NCI-H2107 (cell line): Measurements from ENCODE around the gene ZBTB22.
"Not testable (repeated sequence)": the region's sequence is repeated elsewhere in the genome, so short reads cannot be mapped to it uniquely, and the experiment has no call there.

ENCODE experiments used
- DNase-seq: peaks from one replicate; lab custom pipeline; 2025; lab: John Stamatoyannopoulos, UW

Gene ZBTB22

DNA sequence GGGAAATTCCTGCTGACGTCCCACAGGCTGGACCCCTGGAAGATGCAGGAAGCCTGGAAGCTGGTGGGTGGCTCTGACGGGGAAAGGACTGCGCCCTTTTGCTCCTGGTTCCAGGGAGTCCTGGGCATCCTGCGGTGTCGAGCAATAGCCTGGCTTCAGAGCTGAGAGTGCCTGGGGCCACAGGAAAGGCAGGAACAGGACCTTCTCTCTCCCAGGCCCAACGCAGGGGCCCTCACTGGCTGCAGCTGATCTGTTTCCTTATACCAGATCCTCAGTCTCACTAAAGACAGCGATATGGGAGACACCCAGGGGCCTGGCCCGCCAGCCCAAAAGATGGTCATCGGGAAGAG lies 39.2 kb downstream of the ZBTB22 start:
- DNase-seq = no peak

- DNase-seq = no peak
Measured at GRCh38 chr6:33277663-33278391, 39.7 kb downstream of the ZBTB22 start.

DNA sequence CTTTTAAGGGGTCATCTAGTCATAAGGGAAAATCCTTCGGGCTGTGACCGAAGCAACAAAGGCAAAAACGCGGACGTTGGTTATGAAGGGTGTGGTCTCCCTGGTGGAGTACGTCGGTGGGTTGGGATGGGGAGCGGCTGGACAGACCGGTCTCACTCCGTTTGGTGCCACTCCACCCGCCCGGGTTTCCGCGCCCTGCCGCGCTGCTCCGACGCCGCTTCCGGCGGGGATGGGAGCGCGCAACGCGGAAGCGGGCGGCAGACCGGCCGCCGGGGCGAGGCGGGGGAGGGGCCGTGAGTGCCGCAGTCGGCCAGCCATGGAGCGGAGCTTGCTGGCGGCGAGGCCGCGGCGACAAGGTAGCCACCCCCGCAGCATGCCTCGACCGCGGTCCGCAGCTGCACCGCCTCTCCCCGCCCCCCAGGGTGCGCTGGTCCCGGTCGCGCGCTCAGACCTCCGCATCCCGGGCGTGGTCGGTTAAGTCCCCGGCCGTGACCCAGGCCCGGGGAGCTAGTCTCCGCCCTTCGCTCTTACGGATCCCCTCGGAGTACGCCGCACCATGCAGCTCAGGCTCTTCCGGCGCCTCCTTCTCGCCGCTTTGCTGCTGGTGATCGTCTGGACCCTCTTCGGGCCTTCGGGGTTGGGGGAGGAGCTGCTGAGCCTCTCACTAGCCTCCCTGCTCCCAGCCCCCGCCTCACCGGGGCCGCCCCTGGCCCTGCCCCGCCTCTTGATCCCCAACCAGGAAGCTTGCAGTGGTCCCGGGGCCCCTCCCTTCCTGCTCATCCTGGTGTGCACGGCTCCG lies 40.5 kb downstream of the ZBTB22 start, which contains the start of gene B3GALT4:
Gene B3GALT4 (plus strand): TSS at position 260 of the 799 bp plus-strand sequence. CDS start 297 bp downstream, at position 557.
- no peak for DNase-seq

- DNase-seq = no peak
Measured at GRCh38 chr6:33276581-33276863, 41.0 kb downstream of the ZBTB22 start.

GRCh38 chr6:33275795-33276580 lies 41.6 kb downstream of the ZBTB22 start:
- DNase-seq = not testable (repeated sequence)

GRCh38 chr6:33273924-33274902 lies 43.3 kb downstream of the ZBTB22 start:
- DNase-seq = no peak

- no peak for DNase-seq
Measured at GRCh38 chr6:33273129-33273923, 44.2 kb downstream of the ZBTB22 start.

DNA sequence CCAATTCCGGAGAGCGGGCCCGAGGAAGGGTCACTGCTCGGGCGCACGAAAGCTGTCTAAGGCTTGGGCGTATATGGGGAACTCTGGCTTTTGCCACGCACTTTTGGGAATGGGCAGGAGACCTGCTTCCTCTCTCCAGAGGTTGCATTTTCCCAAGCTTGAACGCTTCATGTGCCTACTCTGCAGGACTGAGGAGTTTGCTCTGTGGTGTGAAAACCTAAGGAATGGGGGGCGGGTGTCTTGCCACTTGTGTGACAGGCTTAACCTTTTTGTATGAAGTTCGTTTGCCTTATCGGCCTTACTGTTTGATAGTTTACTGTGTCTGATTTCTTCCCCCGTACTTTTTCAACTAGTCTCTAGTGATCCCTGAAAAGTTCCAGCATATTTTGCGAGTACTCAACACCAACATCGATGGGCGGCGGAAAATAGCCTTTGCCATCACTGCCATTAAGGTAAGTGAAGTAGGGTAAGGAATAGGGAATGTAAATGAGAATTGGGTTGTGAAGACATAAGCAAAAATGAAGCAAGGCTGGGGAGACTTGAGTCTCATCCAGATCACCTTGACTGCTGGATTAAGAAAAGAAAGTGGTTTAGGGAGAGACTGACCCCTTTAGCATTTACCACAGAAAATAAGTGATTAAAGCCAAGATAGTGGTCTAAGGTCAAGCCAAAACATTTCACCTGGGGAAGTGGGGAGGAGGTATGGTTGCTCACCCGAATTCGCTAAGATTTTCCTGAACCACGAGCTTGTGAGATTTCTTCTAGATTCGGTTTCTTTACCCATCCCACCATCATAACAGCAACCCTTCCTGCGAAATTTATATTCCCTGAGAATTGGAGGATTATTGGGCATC lies 45.0 kb downstream of the ZBTB22 start:
- no peak for DNase-seq

DNA sequence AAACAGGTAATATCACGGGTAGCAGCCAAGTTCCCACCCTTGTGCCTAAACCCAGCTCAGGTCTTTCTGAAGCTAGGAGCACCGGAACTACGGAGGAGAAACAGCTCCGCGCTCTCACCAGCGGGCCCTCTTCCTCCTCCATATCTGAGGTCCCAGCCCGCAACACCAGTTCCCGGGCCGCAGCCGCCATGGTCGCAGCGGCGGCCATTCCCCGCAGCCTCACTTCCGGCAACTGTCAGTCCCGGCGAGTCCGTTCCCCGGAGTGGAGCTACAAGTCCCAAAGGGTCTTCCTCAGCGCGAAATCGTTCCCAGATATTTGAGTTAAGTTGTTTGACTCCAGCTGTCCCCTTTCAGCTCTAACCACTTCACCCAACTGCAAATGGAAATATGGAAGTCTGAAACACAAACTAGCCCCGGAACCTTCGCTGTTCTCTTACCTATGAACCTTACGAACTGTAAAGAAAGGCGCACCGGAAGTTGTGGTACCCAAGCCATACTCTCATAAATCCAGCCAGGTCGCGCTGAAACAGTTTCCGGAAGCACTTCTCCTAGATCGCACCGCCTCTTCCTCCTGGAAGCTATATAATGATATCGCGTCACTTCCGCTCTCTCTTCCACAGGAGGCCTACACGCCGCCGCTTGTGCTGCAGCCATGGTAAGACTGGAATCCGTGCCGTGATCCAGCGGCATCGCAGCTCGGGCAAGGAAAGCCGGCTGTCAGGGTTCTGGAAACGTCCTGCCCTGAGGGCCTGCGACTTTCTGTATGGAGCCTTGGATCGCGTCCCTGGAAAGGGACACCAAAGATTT lies 45.9 kb downstream of the ZBTB22 start, which contains the start of the genes RPS18 and VPS52:
Gene RPS18 (plus strand): TSS at position 608 of the 807 bp plus-strand sequence. CDS start 45 bp downstream, at position 653.
Gene VPS52 (minus strand): TSS at position 409 of the 807 bp plus-strand sequence. CDS start 201 bp downstream, at position 208.
- DNase-seq = peak; percentile 78

DNA sequence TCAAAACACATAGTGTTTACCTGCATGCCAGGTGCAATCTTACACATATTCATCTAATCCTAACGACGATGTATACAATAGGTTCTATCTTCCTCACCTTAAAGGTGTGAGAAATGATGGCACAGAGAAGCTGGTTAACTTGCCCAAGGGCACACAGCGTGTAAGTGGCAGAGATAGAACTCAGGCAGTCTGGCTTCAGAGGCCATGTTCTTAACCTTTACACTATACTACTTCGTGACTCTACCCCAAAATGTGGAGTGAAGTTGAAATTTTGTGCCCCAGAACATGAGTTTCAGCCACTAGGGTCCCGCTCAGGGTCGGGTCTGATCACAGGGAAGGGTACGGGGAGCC lies 46.5 kb downstream of the ZBTB22 start:
- no peak for DNase-seq
